M059J (cell line): ENCODE results near the gene GPRIN1. TPM values are rescaled to one million over a fixed set of nuclear protein-coding genes. Genes with fewer than 3 reads are reported as not detected.
A peak's percentile ranks its signal among the peaks of the same experiment; 100 is the strongest.

Experiments
- DNase-seq: peaks from one replicate; pipeline ENCODE4 v3.0.0-alpha.2; 2012; ENCODE audit warnings: low read depth
- total RNA-seq: library from RNA; depleted of rRNA; stranded (reverse); fragments of >200 nt; shearing (Covaris generic); gene quantifications from 2 replicates; pipeline ENCODE4 v1.2.3, GENCODE V29; 2014

GPRIN1 gene
- total RNA-seq, 1 experiment from 2014 or later, result 12.4 TPM

DNA sequence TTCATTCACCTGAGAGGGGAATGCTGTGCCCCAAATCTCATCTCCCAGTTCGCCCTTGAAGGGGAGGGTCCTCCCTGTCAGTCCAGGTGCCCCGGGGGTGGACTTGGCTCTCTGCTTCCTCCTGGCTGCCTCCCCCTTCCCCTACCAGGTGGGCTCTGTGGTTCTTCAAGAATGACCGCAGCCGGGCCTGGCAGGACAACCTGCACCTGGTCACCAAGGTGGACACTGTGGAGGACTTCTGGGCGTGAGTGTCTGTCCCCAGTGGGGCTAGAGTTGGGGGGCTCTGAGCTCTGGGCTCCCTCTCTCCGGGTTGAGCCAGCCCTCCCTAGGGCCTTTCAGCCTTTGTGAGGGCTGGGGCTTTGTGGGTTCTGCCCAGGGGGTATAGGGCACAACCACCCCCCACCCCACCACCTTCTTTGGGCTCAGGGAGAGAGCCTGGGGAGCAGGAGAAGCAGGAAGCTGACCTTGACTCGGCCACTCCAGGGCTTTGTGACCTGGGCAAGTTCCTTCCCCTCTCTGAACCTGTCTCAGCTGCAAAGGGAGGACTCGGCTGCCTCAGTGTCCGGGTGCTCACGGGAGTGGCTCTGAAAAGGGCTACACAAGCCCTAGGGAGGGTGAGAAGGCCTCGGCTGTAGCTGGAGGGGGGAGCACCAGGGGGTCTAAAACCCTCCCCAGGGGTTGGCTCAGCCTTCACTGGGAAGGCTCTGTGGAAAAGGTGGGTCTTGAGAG, 33.7 kb upstream of the GPRIN1 start:
- DNase-seq, result no peak

DNA sequence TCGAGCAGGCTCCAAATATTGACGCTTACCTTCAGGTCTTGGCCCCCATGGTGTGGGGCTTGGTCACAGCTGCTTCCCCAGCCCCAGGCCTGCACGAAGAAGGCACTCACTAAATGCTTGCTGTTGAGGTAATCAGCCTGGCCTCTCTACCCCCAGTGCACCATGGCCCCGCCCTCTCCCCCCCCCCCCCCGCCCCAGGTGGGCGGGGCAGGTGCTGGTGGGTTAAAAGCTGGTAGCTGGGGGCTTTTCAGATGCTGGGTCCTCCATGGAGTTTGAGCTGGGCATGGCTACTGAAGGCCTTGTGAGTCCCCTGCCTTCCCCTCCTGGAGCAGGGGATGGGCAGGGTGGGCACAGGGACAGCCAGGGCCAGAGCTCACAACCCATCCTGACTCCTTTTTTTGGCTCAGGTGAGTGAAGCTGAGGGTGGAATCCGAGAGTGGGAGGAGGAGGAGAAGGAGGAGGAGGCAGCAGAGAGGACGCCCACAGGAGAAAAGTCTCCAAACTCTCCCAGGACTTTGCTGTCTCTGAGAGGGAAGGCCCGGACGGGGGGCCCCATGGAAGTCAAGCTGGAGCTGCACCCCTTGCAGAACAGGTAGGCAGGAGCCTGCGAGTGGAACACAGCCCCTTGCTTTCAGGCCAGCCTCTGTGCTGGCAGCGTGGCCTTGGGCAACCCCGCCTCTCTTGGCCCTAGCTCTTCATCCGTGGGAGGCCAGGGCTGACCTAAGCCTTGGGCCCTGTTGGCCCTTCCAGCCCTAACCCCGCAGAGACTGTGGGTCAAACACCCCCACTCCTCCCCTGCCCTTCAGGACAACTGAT, 32.9 kb upstream of the GPRIN1 start:
- no peak for DNase-seq

DNA sequence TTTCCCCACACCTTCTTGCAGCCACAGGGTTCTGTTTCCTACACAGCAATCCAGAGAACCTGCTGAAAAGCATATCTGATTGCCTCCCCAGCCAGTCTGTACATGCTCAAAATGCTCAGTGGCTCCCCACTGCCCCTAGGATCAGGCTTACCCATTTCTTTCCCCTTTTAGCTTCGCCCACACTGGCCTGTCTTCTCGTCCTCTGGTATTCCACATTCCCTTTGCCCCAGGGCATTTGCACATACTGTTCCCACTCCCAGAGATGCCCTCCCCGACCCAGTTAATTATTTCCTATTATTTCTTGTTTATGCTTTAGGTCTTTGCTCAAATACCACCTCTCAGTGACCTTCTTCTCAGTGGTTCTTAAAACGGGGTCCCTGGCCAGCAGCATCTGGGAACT, 30.7 kb upstream of the GPRIN1 start:
- no peak for DNase-seq

DNA sequence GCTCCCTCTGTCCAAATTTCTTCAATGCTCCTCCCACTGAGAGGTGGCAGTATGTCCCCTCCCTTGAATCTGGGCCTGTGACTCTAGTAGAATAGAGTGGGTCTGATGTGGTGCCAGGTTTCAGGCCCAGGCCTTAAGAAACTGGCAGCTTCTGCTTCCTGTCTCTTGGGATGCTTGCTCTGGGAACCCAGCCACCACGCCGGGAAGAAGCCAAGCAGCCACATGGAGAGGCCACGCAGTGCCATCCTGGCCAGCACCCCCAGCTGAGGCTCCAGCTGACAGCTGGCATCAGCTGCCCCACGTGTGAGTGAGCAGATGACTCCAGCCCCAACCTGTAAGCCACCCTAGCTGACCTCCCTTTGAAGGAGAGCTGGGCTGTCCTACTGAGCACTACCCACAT, 30.0 kb upstream of the GPRIN1 start:
- DNase-seq, result peak; percentile 40

DNA sequence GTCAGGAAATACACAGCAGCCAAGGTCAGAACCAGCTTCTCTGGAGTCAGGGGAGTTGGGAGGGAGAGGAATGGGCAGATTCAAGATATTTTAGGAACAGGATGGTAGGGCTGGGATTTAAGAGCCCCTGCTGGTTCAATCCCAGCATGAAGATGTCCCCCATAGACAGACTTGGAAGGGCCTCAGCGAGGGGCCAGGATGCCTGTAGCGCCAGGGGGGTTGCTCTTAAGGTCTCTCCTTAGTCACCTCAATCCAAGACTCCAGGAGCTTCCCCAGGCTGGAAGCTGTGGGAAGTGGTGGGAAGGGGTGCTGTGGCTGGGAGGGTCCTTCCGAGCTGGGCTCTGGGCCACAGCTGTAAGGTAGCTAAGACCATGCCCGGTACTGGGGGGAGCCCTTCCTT, 29.3 kb upstream of the GPRIN1 start:
- DNase-seq, result no peak

DNA sequence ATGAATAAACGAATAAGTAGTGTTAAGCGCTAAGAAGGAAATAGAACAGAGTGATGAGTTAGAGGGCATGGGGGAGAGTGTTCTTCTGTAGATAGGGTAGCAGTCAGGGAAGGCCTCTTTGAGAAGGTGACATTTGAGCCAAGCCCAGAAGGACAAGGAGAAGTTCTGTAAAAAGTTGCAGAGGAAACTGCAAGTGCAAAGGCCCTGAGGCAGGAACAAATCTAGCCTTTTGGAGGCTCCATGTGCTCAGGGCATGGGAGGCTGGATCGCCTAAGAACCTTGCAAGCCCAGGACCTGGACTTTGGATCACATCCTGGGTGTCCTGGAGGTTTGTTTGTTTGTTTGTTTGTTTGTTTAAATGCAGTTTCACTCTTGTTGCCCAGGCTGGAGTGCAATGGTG, 28.5 kb upstream of the GPRIN1 start:
- DNase-seq, result no peak

DNA sequence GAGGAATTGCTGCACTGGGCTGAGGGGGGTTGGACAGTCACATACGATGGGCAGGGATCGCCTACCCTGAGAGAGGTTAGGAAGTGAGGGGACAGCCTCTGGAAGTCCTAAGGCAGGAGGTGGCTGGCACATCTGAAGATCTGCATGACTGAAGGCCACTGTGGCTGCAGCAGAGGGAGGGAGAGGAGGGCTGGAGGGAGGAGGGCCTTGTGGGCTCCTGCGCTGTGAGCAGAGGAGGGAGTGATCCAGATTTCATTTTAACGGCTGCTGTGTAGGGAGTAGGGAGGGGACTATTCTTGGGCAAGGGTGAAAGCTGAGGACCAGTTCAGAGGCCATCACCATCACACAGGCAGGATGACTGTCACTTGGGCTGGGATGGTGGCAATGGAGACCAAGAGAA, 27.6 kb upstream of the GPRIN1 start:
- DNase-seq, result no peak

DNA sequence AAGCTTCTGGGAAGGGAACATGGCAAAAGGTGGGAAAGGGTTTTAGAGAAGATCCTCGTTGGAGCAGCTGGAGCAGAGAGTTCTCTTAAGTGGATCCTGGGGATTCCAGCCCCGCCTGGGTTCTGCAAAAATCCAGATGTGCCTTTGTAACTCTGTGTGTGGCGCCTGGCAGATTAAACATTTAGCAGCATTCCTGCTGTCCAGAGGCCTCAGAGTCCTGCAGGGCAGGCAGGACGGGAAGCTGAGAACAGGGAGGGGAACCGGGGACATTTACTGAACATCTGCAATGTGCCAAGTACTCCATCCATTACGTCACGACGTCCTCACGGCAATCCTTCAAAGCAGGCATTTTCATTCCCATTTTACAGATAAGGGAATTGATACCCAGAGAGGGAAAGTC, 26.5 kb upstream of the GPRIN1 start:
- no peak for DNase-seq

DNA sequence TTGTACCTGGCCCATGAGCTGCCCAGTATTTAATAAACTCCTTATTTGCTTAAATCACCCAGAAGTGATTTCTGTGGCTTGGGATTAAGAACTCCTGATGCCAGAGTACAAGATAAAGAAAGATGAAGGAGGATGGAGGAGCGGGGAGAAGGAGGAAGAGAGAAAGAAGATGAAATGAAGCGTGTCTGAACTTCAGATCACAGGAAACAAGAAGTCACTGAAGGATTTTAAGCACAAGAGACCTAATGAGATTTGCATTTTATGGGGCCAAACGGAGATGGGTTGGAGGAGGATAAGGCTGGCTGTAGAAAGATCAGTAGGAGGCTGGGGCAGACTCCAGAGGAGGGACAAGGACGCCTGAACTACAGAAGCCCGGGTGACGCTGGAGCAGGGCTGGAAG, 23.6 kb upstream of the GPRIN1 start:
- no peak for DNase-seq

DNA sequence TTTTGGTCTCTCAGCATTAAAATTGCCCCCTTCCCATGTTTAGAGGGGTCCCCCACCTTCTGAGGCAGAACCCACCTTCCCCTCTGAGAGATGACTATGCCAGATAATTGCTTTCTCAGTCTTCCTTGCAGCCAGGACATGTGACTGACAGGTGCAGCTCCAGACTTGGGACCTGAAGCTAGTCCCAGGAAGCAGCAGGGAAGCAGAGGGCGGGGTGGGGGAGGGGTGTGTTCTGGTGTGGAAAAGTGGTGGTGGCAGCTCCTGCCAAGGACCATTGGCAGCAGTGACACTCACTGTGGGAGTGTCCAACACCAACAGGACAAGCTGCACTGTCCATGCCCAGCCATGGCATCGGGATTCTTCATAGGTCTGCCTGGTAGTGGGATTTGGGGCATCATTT, 22.8 kb upstream of the GPRIN1 start:
- DNase-seq, result no peak

DNA sequence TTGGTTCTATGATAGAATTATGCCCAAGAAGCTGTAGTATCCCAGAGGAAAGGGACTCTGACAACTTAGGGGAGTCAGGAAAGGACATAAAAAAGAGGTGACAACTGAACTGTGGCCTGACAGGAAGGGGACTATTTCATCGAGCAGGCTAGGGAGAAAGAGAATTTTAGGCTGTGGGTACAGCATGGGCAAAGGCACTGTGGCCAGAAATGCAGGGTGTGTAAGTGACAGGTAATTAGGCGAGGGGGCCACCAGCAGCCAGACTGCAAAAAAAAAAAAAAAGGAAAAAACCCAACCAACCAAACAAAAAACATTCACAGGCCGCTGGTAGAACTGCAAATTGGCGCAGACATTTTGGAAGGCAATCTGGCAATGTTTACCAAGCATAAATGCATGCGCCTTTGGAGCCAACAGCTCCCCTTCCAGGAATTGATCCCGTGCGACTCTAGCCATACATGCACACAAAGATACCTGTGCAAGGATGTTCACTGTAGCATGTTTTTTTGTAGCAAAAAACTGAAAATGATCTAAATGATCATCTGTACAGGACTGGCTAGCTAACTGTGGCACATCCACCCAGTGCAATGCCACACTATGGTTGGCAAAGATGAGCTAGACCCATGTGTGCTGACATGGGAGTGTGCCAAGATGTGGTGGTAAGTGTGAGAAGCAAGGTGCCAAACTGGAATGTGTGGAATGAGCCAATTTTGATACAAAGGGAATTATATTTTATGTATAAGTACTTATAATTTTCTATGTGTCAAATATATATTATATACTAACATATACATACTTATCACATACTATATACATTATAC, 21.6 kb upstream of the GPRIN1 start:
- DNase-seq, result no peak

DNA sequence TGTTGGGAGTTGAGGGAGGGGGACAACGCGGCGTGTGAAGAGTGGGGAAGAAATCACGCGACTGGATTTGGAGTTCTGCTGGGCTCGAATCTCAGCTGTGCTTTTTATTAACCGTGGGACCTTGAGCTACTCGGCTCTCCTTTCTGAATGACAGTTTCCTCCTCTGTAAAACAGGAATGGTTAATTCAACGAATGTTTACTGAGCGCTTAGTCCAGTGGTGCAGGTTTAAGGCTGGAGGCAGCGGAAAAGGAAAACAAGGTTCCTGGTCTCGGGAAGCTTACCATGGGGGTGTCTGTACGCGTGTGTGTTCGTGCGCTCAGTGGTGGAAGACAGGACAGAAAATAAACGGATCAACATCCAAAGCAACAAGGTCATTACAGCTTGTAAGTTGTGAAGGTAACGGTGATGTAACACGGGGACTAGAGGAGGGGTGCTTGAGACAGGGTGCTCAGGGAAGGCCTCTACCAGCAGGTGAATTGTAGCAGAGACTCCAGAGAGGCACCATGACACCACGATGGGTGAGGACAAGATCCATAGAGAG, 20.8 kb upstream of the GPRIN1 start:
- DNase-seq, result no peak

DNA sequence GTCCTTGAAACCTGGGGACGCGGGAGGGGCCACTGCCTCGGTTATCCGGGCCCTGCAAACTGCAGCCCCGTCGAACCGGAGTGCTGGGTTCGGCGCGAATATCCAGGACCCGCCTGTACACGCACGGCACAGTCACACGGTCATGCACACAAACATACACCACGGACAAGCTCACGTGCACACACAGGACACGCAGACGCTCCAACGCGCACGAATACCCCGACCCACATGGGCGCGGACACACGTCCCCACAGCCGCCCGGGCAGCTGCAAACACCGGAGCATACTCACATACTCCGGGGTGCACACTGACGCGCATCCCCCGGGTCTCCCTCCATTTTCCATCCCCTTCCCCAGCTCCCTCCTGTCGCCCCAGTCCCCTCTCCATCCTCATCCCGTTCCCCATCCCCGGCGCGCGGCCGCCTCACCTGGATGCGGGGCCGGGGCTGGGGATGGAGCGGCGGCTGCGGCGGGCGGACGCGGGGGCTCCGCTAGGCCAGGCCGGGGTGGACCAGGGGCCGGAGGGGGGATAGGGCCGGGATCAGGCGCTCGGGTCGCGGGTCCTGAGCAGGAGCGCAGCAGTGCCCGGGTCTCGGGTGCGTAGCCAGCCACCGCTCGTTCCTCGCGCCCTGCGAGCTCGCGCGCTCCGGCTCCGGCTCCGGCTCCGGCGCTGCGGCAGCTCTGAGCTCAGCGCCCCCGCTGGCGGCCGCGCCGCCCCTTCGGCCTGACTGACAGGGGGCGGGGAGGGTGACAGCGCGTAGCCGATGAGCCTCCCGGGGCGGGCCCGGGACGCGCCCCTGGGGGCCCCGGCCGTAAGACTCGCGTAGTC, 20.1 kb upstream of the GPRIN1 start, which contains the start of the genes EIF4E1B and SNCB:
EIF4E1B (plus strand) TSS at position 823 of the 828 bp plus-strand sequence. CDS start 12,113 bp downstream, outside the sequence.
SNCB (minus strand) TSS at position 682 of the 828 bp plus-strand sequence. CDS start 880 bp downstream, outside the sequence.
- no peak for DNase-seq

DNA sequence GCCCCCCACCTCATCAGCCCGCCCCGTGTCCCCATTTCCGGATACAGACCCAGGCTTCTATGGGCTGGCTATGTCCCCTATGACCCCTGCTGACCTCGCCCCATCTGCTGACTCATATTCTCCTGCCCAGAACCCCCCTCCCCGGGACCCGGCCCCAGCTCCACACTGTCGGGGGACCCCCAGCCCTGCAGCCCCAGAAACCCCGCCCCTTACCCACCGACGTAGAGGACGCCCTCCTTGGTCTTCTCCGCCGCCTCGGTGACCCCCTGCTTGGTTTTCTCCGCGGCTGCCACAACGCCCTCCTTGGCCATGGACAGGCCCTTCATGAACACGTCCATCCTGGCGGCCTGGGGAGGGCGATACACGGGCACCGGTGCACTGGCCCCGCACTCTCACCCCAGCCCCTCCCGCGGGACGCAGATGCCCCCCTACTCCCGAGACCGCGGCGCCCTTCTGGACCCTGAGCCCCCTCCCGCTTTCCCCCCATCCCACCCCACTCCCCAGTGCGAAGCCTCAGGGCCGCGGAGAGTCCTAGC, 19.4 kb upstream of the GPRIN1 start:
- no peak for DNase-seq

DNA sequence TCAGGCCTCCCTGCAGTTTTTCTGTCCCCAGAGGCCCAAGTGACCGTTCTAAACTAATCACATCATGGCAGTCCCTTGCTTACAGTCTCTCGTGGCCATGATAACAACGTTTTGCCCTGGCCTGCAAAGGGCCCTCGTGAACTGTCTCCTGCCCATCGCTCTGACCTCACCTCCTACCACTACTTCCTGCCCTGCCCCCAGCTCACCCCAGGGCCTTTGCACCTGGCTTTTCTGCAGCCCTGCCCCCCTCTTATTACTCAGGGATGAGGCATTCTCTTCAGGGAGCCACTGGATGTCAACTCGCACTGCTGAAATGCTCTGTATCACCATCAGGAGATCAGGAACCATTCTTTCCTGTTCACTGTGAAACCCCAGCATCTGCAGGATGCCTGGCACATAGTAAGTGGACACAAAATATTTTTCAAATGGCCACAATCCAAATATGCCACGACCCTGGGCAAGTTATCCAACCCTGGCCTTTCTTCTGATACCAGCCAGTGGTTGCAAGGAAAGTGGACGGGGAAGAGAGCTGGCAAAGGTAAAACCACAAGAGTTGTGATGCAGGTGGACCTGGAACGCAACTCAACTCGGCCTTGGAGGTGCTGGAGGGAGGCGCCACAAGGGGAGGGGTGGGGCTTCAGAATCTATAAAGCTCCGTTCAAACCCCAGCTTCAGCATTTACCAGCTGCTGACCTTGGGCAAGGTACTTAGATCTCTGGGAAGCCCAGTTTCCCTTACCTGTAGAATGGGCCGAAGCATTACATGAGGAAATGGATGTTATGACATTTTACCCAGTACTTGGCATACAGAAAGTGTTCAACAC, 18.7 kb upstream of the GPRIN1 start:
- DNase-seq, result no peak

DNA sequence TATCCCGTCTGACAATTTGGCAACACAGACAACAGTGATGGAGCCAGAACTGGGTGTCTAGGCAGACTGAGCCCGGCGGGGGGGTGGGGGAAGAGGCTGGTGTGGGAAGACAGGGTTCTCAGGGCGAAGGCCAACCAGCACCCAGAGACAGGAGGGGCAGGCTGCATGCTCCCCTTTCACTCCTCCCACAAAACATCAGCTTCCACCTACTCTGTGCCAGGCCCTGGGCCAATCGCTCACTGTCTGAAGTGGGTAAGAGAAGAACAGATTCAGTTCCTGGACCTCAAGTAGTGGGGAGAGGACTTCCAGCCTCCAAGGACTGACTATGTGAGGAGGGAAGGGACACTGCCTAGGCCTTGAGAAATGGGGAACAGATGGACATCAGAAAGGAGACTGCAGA, 17.6 kb upstream of the GPRIN1 start:
- DNase-seq, result no peak

DNA sequence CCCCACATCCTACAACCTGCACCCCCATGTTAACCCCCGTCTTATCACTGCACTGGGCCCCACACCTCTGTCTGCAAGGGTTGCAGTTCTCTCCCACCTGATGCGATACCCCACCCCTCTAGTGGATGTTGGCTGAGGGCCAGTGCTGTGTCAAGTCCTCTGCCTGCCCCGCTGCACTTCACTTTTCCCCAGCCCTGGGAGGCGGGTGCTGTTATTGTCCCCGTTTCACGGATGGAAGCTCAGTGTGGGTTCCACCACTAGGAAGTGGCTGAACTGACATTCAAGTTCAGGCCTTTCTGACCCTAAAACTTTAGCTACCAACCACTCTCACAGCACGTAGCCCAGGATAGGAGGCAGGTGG, 16.9 kb upstream of the GPRIN1 start:
- DNase-seq, result no peak

DNA sequence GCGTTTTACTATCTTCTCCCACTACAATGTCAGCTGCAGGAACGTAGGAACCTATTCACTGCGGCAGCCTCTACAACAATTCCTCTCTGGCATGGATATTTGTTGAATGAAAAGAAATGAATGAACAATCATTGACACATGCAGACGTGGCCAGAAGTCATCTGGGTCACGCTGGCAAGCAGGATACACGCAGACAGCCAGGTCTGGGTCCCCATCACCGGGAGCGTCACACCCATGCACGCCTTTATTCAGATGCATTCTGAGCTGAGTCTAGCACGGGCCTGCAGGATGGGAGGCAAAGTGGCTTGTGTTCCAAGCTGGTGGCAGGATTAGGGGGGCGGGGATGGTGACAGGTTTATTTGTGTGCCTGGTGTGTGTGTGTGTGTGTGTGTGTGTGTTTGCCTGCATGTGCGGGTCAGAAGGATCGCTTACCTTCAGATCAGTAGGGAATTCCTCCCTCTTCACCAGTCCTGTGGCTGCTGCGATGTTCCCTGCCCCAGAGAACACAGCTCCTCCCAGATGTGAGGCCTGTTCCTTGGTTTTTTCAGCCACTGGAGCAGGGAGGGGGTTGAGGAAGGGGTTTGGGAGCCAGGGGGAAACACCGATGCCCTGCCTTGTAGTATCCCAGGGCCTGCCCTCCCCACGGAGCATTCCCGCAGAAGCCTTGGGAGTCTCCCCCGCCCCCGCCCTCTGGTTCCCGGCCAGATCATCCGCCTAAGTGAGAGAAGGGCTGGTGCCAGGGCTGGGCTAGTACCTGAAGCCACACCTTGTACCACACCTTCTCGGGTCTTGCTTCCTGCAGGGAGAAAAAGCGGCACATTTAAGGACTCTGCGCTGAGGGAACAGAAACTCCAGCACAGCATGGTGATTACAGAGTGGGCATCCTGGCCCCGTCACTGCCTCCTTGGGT, 16.3 kb upstream of the GPRIN1 start:
- DNase-seq, result no peak

DNA sequence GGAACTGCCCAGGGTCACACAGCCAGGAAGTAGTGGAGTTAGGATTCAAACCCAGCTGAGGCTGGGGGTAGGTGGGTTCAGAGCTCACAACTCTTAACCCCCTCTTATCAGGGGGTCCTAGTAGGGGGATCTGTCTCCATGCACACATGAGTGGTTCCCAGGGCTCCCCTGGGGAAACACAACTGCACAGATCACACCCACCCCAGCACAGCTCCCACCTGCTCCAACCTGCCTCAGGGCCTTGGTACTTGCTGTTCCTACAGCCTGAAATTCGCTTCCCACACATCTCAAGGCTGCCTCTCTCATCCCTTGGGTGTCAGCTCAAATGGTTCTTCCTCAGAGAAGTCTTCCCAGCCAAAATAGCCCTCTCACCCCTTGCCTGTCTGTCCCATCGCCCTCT, 15.6 kb upstream of the GPRIN1 start:
- no peak for DNase-seq
